HEK293 (cell line): ENCODE measurements around the gene RNASE4.
A peak's percentile ranks its signal among the peaks of the same experiment; 100 is the strongest.

Source experiments
- ATF2 ChIP-seq: fragments of 450-650 bp; formaldehyde crosslinking; IDR thresholded peaks from 2 replicates; pipeline ENCODE4 v1.5.1; 2016; ENCODE audit warnings: missing biosample characterization, missing genetic modification characterization, low read depth
- INSM2 ChIP-seq: fragments of 450-650 bp; formaldehyde crosslinking; IDR thresholded peaks from 2 replicates; pipeline ENCODE4 v1.5.1; 2016; ENCODE audit warnings: missing biosample characterization, missing genetic modification characterization
- SALL2 ChIP-seq: fragments of 450-650 bp; formaldehyde crosslinking; IDR thresholded peaks from 2 replicates; pipeline ENCODE4 v1.5.0; 2017; ENCODE audit warnings: missing biosample characterization, mild to moderate bottlenecking, missing genetic modification characterization, borderline replicate concordance
- ZBTB26 ChIP-seq: fragments of 450-650 bp; formaldehyde crosslinking; optimal IDR thresholded peaks from 2 replicates; pipeline ENCODE3; 2016; ENCODE audit warnings: missing biosample characterization, mild to moderate bottlenecking, missing genetic modification characterization
- ZEB2 ChIP-seq: fragments of 450-650 bp; formaldehyde crosslinking; IDR thresholded peaks from 2 replicates; pipeline ENCODE4 v1.5.1; 2016; ENCODE audit warnings: missing biosample characterization, missing genetic modification characterization
- ZFP37 ChIP-seq: fragments of 450-650 bp; formaldehyde crosslinking; IDR thresholded peaks from 2 replicates; pipeline ENCODE4 v1.5.1; 2016; ENCODE audit warnings: missing biosample characterization, missing genetic modification characterization
- ZNF157 ChIP-seq: fragments of 450-650 bp; formaldehyde crosslinking; IDR thresholded peaks from 2 replicates; pipeline ENCODE4 v1.5.1; 2016; ENCODE audit warnings: missing biosample characterization, missing genetic modification characterization
- ZNF24 ChIP-seq: fragments of 450-650 bp; formaldehyde crosslinking; IDR thresholded peaks from 2 replicates; pipeline ENCODE4 v1.5.1; 2016; ENCODE audit warnings: missing biosample characterization, missing genetic modification characterization
- ZNF302 ChIP-seq: fragments of 450-650 bp; formaldehyde crosslinking; IDR thresholded peaks from 2 replicates; pipeline ENCODE4 v1.5.1; 2016; ENCODE audit warnings: missing biosample characterization, missing genetic modification characterization, low read depth
- ZNF366 ChIP-seq: fragments of 450-650 bp; formaldehyde crosslinking; conservative IDR thresholded peaks from 2 replicates; pipeline ENCODE4 v1.5.1; 2016; ENCODE audit warnings: missing biosample characterization, missing genetic modification characterization
- ZNF37A ChIP-seq: fragments of 450-650 bp; IDR thresholded peaks from 2 replicates; pipeline ENCODE4 v1.5.1; 2018; ENCODE audit warnings: missing biosample characterization, missing genetic modification characterization
- ZNF394 ChIP-seq: fragments of 450-650 bp; formaldehyde crosslinking; IDR thresholded peaks from 2 replicates; pipeline ENCODE4 v1.5.1; 2016; ENCODE audit warnings: missing biosample characterization, missing genetic modification characterization, mild to moderate bottlenecking, moderate library complexity, borderline replicate concordance
- ZNF510 ChIP-seq: fragments of 450-650 bp; formaldehyde crosslinking; IDR thresholded peaks from 2 replicates; pipeline ENCODE4 v1.5.1; 2018; ENCODE audit warnings: mild to moderate bottlenecking, missing genetic modification characterization, missing biosample characterization; ENCODE audit not compliant: insufficient replicate concordance
- ZNF561 ChIP-seq: fragments of 450-650 bp; IDR thresholded peaks from 2 replicates; pipeline ENCODE4 v1.5.1; 2018; ENCODE audit warnings: missing biosample characterization, missing genetic modification characterization, borderline replicate concordance
- ZNF623 ChIP-seq: fragments of 450-650 bp; formaldehyde crosslinking; IDR thresholded peaks from 2 replicates; pipeline ENCODE4 v1.5.1; 2016; ENCODE audit warnings: missing biosample characterization, missing genetic modification characterization
- ZNF624 ChIP-seq: fragments of 450-650 bp; formaldehyde crosslinking; IDR thresholded peaks from 2 replicates; pipeline ENCODE4 v1.5.1; 2017; ENCODE audit warnings: missing biosample characterization, missing genetic modification characterization
- ZNF660 ChIP-seq: fragments of 450-650 bp; IDR thresholded peaks from 2 replicates; pipeline ENCODE4 v1.5.1; 2018; ENCODE audit warnings: missing biosample characterization, mild to moderate bottlenecking, missing genetic modification characterization
- ZNF664 ChIP-seq: fragments of 450-650 bp; formaldehyde crosslinking; IDR thresholded peaks from 2 replicates; pipeline ENCODE4 v1.5.1; 2016; ENCODE audit warnings: missing biosample characterization, missing genetic modification characterization
- ZNF837 ChIP-seq: fragments of 450-650 bp; formaldehyde crosslinking; IDR thresholded peaks from 2 replicates; pipeline ENCODE4 v1.5.1; 2016; ENCODE audit warnings: missing biosample characterization, missing genetic modification characterization
- ZNF843 ChIP-seq: fragments of 450-650 bp; formaldehyde crosslinking; IDR thresholded peaks from 2 replicates; pipeline ENCODE4 v1.5.1; 2016; ENCODE audit warnings: missing biosample characterization, missing genetic modification characterization
- ZSCAN4 ChIP-seq: fragments of 450-650 bp; formaldehyde crosslinking; IDR thresholded peaks from 2 replicates; pipeline ENCODE4 v1.5.1; 2017; ENCODE audit warnings: missing biosample characterization, missing genetic modification characterization
- TF ChIP-seq, protein P1 (sequence below): fragments of 450-650 bp; formaldehyde crosslinking; IDR thresholded peaks from 2 replicates; pipeline ENCODE4 v1.5.1; 2016; ENCODE audit warnings: missing biosample characterization, missing genetic modification characterization
- TF ChIP-seq, protein P2 (sequence below): fragments of 450-650 bp; formaldehyde crosslinking; IDR thresholded peaks from 2 replicates; pipeline ENCODE4 v1.5.1; 2017; ENCODE audit warnings: missing biosample characterization, mild to moderate bottlenecking, missing genetic modification characterization, moderate library complexity
- TF ChIP-seq, protein P3 (sequence below): fragments of 450-650 bp; formaldehyde crosslinking; IDR thresholded peaks from 2 replicates; pipeline ENCODE4 v1.5.1; 2016; ENCODE audit warnings: missing biosample characterization, missing genetic modification characterization
- TF ChIP-seq, protein P4 (sequence below): fragments of 450-650 bp; formaldehyde crosslinking; IDR thresholded peaks from 2 replicates; pipeline ENCODE4 v1.5.1; 2016; ENCODE audit warnings: missing biosample characterization, missing genetic modification characterization, borderline replicate concordance
- TF ChIP-seq, protein P5 (sequence below): fragments of 450-650 bp; formaldehyde crosslinking; IDR thresholded peaks from 2 replicates; pipeline ENCODE4 v1.5.1; 2016; ENCODE audit warnings: missing biosample characterization, missing genetic modification characterization

RNASE4 gene

GRCh38 chr14:20683125-20683890, 1.1 kb upstream of the RNASE4 start (continued):
- peak; percentile 29; the same call in 1 of the 2 replicates for TF ChIP-seq ZNF624
- TF ChIP-seq, protein P1, sequence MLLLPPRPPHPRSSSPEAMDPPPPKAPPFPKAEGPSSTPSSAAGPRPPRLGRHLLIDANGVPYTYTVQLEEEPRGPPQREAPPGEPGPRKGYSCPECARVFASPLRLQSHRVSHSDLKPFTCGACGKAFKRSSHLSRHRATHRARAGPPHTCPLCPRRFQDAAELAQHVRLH (tag by site-specific recombination) = peak; percentile 90
- peak; percentile 64; the same call in 1 of the 2 replicates for TF ChIP-seq ZNF24
- TF ChIP-seq SALL2 (tag by site-specific recombination) = no peak
- no peak for TF ChIP-seq ZNF157 (tag by site-specific recombination)
- TF ChIP-seq INSM2 (tag by site-specific recombination) = peak; percentile 65
- TF ChIP-seq ZNF623 (tag by site-specific recombination) = 0 out of 2 replicates have a peak, but pooled peaks have one; percentile 6
- TF ChIP-seq ZNF510 (tag by site-specific recombination) = no peak
- 0 out of 2 replicates have a peak, but pooled peaks have one; percentile 41 for TF ChIP-seq ZNF837 (tag by site-specific recombination)
- TF ChIP-seq ZSCAN4 (tag by site-specific recombination) = 0 out of 2 replicates have a peak, but pooled peaks have one; percentile 41
- TF ChIP-seq ZNF366 (tag by site-specific recombination) = peak; percentile 84
- TF ChIP-seq ZFP37 = peak; percentile 23; the same call in 1 of the 2 replicates
- peak; percentile 23 for TF ChIP-seq ZBTB26
- TF ChIP-seq, protein P2, sequence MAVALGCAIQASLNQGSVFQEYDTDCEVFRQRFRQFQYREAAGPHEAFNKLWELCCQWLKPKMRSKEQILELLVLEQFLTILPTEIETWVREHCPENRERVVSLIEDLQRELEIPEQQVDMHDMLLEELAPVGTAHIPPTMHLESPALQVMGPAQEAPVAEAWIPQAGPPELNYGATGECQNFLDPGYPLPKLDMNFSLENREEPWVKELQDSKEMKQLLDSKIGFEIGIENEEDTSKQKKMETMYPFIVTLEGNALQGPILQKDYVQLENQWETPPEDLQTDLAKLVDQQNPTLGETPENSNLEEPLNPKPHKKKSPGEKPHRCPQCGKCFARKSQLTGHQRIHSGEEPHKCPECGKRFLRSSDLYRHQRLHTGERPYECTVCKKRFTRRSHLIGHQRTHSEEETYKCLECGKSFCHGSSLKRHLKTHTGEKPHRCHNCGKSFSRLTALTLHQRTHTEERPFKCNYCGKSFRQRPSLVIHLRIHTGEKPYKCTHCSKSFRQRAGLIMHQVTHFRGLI (tag by site-specific recombination) = 0 out of 2 replicates have a peak, but pooled peaks have one; percentile 11
- TF ChIP-seq, protein P3, sequence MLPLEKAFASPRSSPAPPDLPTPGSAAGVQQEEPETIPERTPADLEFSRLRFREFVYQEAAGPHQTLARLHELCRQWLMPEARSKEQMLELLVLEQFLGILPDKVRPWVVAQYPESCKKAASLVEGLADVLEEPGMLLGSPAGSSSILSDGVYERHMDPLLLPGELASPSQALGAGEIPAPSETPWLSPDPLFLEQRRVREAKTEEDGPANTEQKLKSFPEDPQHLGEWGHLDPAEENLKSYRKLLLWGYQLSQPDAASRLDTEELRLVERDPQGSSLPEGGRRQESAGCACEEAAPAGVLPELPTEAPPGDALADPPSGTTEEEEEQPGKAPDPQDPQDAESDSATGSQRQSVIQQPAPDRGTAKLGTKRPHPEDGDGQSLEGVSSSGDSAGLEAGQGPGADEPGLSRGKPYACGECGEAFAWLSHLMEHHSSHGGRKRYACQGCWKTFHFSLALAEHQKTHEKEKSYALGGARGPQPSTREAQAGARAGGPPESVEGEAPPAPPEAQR (tag by site-specific recombination) = 0 out of 2 replicates have a peak, but pooled peaks have one; percentile 34
- peak; percentile 78; the same call in 1 of the 2 replicates for TF ChIP-seq ZNF660 (tag by site-specific recombination)
- TF ChIP-seq ZNF302 (tag by site-specific recombination) = no peak
- TF ChIP-seq, protein P4, sequence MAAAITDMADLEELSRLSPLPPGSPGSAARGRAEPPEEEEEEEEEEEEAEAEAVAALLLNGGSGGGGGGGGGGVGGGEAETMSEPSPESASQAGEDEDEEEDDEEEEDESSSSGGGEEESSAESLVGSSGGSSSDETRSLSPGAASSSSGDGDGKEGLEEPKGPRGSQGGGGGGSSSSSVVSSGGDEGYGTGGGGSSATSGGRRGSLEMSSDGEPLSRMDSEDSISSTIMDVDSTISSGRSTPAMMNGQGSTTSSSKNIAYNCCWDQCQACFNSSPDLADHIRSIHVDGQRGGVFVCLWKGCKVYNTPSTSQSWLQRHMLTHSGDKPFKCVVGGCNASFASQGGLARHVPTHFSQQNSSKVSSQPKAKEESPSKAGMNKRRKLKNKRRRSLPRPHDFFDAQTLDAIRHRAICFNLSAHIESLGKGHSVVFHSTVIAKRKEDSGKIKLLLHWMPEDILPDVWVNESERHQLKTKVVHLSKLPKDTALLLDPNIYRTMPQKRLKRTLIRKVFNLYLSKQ (tag by site-specific recombination) = no peak
- peak; percentile 82 for TF ChIP-seq ZEB2 (tag by site-specific recombination)
- TF ChIP-seq ATF2 (tag by site-specific recombination) = peak; percentile 5; the same call in 1 of the 2 replicates
- TF ChIP-seq ZNF561 (tag by site-specific recombination) = peak; percentile 25; the same call in 1 of the 2 replicates
- TF ChIP-seq ZNF37A (tag by site-specific recombination) = 0 out of 2 replicates have a peak, but pooled peaks have one; percentile 9
- TF ChIP-seq ZNF843 (tag by site-specific recombination) = 0 out of 2 replicates have a peak, but pooled peaks have one; percentile 32
- TF ChIP-seq, protein P5, sequence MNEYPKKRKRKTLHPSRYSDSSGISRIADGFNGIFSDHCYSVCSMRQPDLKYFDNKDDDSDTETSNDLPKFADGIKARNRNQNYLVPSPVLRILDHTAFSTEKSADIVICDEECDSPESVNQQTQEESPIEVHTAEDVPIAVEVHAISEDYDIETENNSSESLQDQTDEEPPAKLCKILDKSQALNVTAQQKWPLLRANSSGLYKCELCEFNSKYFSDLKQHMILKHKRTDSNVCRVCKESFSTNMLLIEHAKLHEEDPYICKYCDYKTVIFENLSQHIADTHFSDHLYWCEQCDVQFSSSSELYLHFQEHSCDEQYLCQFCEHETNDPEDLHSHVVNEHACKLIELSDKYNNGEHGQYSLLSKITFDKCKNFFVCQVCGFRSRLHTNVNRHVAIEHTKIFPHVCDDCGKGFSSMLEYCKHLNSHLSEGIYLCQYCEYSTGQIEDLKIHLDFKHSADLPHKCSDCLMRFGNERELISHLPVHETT (tag by site-specific recombination) = peak; percentile 79
- TF ChIP-seq ZNF664 (tag by site-specific recombination) = no peak
- TF ChIP-seq ZNF394 (tag by site-specific recombination) = peak; percentile 63; the same call in 1 of the 2 replicates
